H9 (cell line): ENCODE data around the gene UMOD. TPM values are rescaled to one million over a fixed set of nuclear protein-coding genes. Genes with fewer than 3 reads are reported as not detected.

Experiments
- DNase-seq: peaks from one replicate; pipeline ENCODE4 v3.0.0-alpha.2; 2017
- H2AFZ ChIP-seq: one replicate; pipeline ENCODE4 v1.6.1; 2013; ENCODE audit warnings: mild to moderate bottlenecking, low read length, control low read depth, moderate library complexity
- H2AK5ac ChIP-seq: 2 replicates; pipeline ENCODE4 v1.6.1; 2013; ENCODE audit warnings: low read length, control low read depth, mixed read lengths; ENCODE audit not compliant: insufficient read length
- H2BK120ac ChIP-seq: one replicate; pipeline ENCODE4 v1.6.1; 2013; ENCODE audit warnings: low read depth, mild to moderate bottlenecking, low read length, control low read depth, inconsistent platforms; ENCODE audit not compliant: poor library complexity, severe bottlenecking
- H2BK12ac ChIP-seq: 2 replicates; pipeline ENCODE4 v1.6.1; 2013; ENCODE audit warnings: low read length, control low read depth, mixed read lengths, low read depth; ENCODE audit not compliant: insufficient read length
- H2BK15ac ChIP-seq: 2 replicates; pipeline ENCODE4 v1.6.1; 2013; ENCODE audit warnings: low read depth, low read length, control low read depth
- H2BK20ac ChIP-seq: one replicate; pipeline ENCODE4 v1.6.1; 2013; ENCODE audit warnings: low read depth, mild to moderate bottlenecking, low read length, control low read depth, inconsistent platforms; ENCODE audit not compliant: poor library complexity, severe bottlenecking
- H2BK5ac ChIP-seq: 2 replicates; pipeline ENCODE4 v1.6.1; 2013; ENCODE audit warnings: low read length, control low read depth, mixed read lengths; ENCODE audit not compliant: insufficient read length
- H3K14ac ChIP-seq: 2 replicates; pipeline ENCODE4 v1.6.1; 2013; ENCODE audit warnings: low read length, control low read depth; ENCODE audit not compliant: insufficient read depth
- H3K18ac ChIP-seq: 2 replicates; pipeline ENCODE4 v1.6.1; 2013; ENCODE audit warnings: low read depth, mild to moderate bottlenecking, mixed read lengths, low read length, control low read depth; ENCODE audit not compliant: insufficient read length
- H3K23ac ChIP-seq: 2 replicates; pipeline ENCODE4 v1.6.1; 2013; ENCODE audit warnings: low read length, control low read depth, mixed read lengths, low read depth; ENCODE audit not compliant: insufficient read length
- H3K23me2 ChIP-seq: 2 replicates; pipeline ENCODE4 v1.6.1; 2013; ENCODE audit warnings: low read depth, mild to moderate bottlenecking, mixed read lengths, low read length, control low read depth; ENCODE audit not compliant: insufficient read length, poor library complexity, severe bottlenecking
- H3K27ac ChIP-seq: 2 replicates; pipeline ENCODE4 v1.5.1; 2013; ENCODE audit warnings: low read length, control low read depth, mixed read lengths, low read depth; ENCODE audit not compliant: insufficient read length
- H3K27me3 ChIP-seq: 2 replicates; pipeline ENCODE4 v1.6.1; 2013; ENCODE audit warnings: low read length, control low read depth, inconsistent platforms; ENCODE audit not compliant: insufficient read depth
- H3K4ac ChIP-seq: 2 replicates; pipeline ENCODE4 v1.6.1; 2013; ENCODE audit warnings: low read depth, mild to moderate bottlenecking, control low read depth, inconsistent platforms, low read length, moderate library complexity
- H3K4me1 ChIP-seq: 2 replicates; pipeline ENCODE4 v1.6.1; 2013; ENCODE audit warnings: low read length, control low read depth, inconsistent platforms; ENCODE audit not compliant: insufficient read depth
- H3K4me2 ChIP-seq: 2 replicates; pipeline ENCODE4 v1.6.1; 2013; ENCODE audit warnings: low read length, control low read depth, mixed read lengths; ENCODE audit not compliant: insufficient read length, insufficient read depth
- H3K56ac ChIP-seq: 2 replicates; pipeline ENCODE4 v1.6.1; 2013; ENCODE audit warnings: low read depth, mild to moderate bottlenecking, mixed read lengths, low read length, control low read depth; ENCODE audit not compliant: insufficient read length
- H3K79me1 ChIP-seq: 2 replicates; pipeline ENCODE4 v1.6.1; 2013; ENCODE audit warnings: low read depth, mild to moderate bottlenecking, moderate library complexity, low read length, control low read depth, inconsistent platforms; ENCODE audit not compliant: insufficient read depth, poor library complexity, severe bottlenecking
- H3K79me2 ChIP-seq: 2 replicates; pipeline ENCODE4 v1.6.1; 2013; ENCODE audit warnings: low read length, control low read depth, inconsistent platforms; ENCODE audit not compliant: insufficient read depth
- H3K9ac ChIP-seq: 2 replicates; pipeline ENCODE4 v1.6.1; 2013; ENCODE audit warnings: low read length, control low read depth, mixed read lengths; ENCODE audit not compliant: insufficient read length; ENCODE audit errors: extremely low read depth
- H3K9me3 ChIP-seq: one replicate; pipeline ENCODE4 v1.6.1; 2013; ENCODE audit warnings: low read depth, low read length, inconsistent platforms; ENCODE audit not compliant: control insufficient read depth
- H3T11ph ChIP-seq: one replicate; pipeline ENCODE4 v1.6.1; 2013; ENCODE audit warnings: mild to moderate bottlenecking, low read length, control low read depth, inconsistent platforms
- H4K20me1 ChIP-seq: one replicate; pipeline ENCODE4 v1.6.1; 2013; ENCODE audit not compliant: control insufficient read depth, insufficient read length, insufficient read depth
- H4K5ac ChIP-seq: 2 replicates; pipeline ENCODE4 v1.6.1; 2013; ENCODE audit warnings: low read depth, mild to moderate bottlenecking, mixed read lengths, low read length, control low read depth; ENCODE audit not compliant: insufficient read length
- H4K8ac ChIP-seq: replicated peaks from 2 replicates; pipeline ENCODE4 v1.6.1; 2013; ENCODE audit warnings: low read length, control low read depth, mixed read lengths, low read depth; ENCODE audit not compliant: insufficient read length
- H4K91ac ChIP-seq: 2 replicates; pipeline ENCODE4 v1.6.1; 2013; ENCODE audit warnings: low read depth, mild to moderate bottlenecking, moderate library complexity, mixed read lengths, low read length, control low read depth; ENCODE audit not compliant: insufficient read length
- H3K27ac Mint-ChIP-seq, 3 experiments: 2 replicates in 2 of 3; 3 replicates in 1 of 3; pipeline ENCODE4 v1.8.0; 2020 to 2021; ENCODE audit warnings: mixed read lengths in 3 of 3, mild to moderate bottlenecking in 1 of 3, moderate library complexity in 1 of 3
- H3K27me3 Mint-ChIP-seq: 2 replicates; pipeline ENCODE4 v1.8.0; 2021; ENCODE audit warnings: low read depth, mild to moderate bottlenecking, moderate library complexity, mixed read lengths
- H3K36me3 Mint-ChIP-seq, 3 experiments: 2 replicates in 2 of 3; 3 replicates in 1 of 3; pipeline ENCODE4 v1.8.0; 2020 to 2021; ENCODE audit warnings: low read depth in 3 of 3, mixed read lengths in 3 of 3; ENCODE audit not compliant: insufficient read depth in 1 of 3
- H3K4me1 Mint-ChIP-seq, 2 experiments: 2 replicates each; pipeline ENCODE4 v1.8.0; 2020; ENCODE audit warnings: mixed read lengths in 2 of 2
- H3K4me3 Mint-ChIP-seq, 2 experiments: 2 replicates in 1 of 2; 3 replicates in 1 of 2; pipeline ENCODE4 v1.8.0; 2020 to 2021; ENCODE audit warnings: mild to moderate bottlenecking in 2 of 2, mixed read lengths in 2 of 2, moderate library complexity in 1 of 2
- H3K9me3 Mint-ChIP-seq, 2 experiments: 2 replicates in 1 of 2; 3 replicates in 1 of 2; pipeline ENCODE4 v1.8.0; 2020; ENCODE audit warnings: mild to moderate bottlenecking in 2 of 2, mixed read lengths in 2 of 2, moderate library complexity in 1 of 2
- WGBS: extraction: QIAGEN DNeasy Blood & Tissue Kit; methylation state at CpG from one replicate; pipeline ENCODE4 v1.1.7; 2013; ENCODE audit warnings: missing lambda C conversion rate, low lambda C conversion rate, mixed read lengths; ENCODE audit not compliant: insufficient read length; ENCODE audit errors: extremely low coverage; 5-methylcytosine and 5-hydroxymethylcytosine counted together
- total RNA-seq: library from RNA; stranded (reverse); gene quantifications from 2 replicates; pipeline ENCODE4 v1.2.1, GENCODE V29; 2021
- TF ChIP-seq, protein P1 (sequence below): fragments of 200-600 bp; sonication (generic); conservative IDR thresholded peaks from 3 replicates; pipeline ENCODE4 v1.8.0; 2021; ENCODE audit warnings: antibody characterized with exemption, mild to moderate bottlenecking

UMOD gene
- total RNA-seq, 1 experiment from 2014 or later, result not detected

DNA sequence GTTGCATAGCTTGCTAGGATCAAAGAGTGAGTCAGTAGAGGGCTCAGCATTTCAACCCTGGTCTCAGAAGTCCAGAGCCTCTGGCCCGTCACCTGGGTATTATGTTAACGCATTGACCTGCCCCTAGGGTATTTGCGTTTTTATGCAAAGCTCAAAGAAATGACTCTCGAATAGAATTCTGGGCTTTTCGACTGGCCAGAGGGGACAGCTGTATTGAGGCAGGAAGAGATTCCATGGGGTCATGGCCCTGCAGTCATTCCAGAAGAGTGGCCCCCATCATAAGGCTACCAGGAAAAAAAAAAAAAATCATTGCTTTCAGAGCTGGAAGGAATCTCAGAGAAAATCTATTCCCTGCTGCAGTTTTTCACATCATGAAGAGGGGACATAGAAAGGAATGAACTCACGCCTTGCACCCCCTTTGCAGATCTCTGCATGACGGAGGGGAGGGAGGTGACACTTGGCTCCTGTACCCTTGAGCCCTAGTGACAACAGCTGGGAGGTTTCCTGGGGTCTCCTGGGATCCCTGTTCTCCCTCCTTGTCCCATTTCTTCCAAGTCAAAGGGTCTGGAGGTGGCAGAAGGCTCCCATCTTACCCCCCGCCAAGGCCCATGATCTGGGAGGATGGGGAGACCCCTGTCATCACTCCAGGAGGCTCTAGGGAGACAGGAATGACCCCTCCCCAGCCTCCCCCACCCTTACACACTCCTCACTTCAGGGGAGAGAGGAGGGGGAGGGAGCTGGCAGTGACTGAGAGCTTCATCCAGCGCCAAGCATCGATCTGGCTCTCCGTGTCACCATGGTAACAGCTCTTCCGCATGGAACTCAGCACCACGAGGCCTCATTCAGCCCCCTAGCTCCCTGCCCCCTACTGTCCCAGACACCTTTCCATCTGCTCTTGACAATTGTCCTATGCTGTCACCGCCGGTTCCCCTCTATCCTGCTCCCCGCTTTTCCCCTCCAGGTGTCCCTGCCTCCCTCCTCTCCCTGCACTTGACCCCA lies 61.0 kb downstream of the UMOD start:
- no peak overlapping the region for H3T11ph ChIP-seq
- no peak overlapping the region for H2AFZ ChIP-seq
- H3K4ac ChIP-seq, result no peak overlapping the region
- H3K4me1 ChIP-seq, result no peaks in the 10 kb centered on the region; the same call in 1 of the 2 replicates
- H4K5ac ChIP-seq, result no peak overlapping the region
- no peaks in the 10 kb centered on the region for H4K20me1 ChIP-seq
- no peak overlapping the region for H3K18ac ChIP-seq
- peak; percentile 32 for DNase-seq
- H2BK120ac ChIP-seq, result no peak overlapping the region
- H3K23ac ChIP-seq, result no peak overlapping the region
- H3K9ac ChIP-seq, result no peak overlapping the region
- H3K14ac ChIP-seq, result no peak overlapping the region
- Mint-ChIP-seq H3K27ac (peak overlapping the region in 1 of 3 experiments; percentile 88; a peak in 1 of 7 replicates), H3K4me3 (no peak overlapping the region; a peak in 2 of 5 replicates), H3K4me1 (peaks cover 23 to 33% of the 10 kb centered on the region in 2 experiments), H3K9me3 (no peaks in the 10 kb centered on the region; a peak in 1 of 5 replicates), H3K36me3 (no peaks in the 10 kb centered on the region), H3K27me3 (peaks cover 7% of the 10 kb centered on the region)
- no peak overlapping the region for H2BK5ac ChIP-seq
- no peak overlapping the region for H3K4me2 ChIP-seq
- H3K56ac ChIP-seq, result no peak overlapping the region
- no peak overlapping the region for H2AK5ac ChIP-seq
- no peaks in the 10 kb centered on the region for H3K9me3 ChIP-seq
- no peak overlapping the region for H3K27ac ChIP-seq
- H3K27me3 ChIP-seq, result no peaks in the 10 kb centered on the region
- H4K8ac ChIP-seq, result no peak overlapping the region
- TF ChIP-seq, protein P1, sequence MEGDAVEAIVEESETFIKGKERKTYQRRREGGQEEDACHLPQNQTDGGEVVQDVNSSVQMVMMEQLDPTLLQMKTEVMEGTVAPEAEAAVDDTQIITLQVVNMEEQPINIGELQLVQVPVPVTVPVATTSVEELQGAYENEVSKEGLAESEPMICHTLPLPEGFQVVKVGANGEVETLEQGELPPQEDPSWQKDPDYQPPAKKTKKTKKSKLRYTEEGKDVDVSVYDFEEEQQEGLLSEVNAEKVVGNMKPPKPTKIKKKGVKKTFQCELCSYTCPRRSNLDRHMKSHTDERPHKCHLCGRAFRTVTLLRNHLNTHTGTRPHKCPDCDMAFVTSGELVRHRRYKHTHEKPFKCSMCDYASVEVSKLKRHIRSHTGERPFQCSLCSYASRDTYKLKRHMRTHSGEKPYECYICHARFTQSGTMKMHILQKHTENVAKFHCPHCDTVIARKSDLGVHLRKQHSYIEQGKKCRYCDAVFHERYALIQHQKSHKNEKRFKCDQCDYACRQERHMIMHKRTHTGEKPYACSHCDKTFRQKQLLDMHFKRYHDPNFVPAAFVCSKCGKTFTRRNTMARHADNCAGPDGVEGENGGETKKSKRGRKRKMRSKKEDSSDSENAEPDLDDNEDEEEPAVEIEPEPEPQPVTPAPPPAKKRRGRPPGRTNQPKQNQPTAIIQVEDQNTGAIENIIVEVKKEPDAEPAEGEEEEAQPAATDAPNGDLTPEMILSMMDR, result no peak
- H2BK12ac ChIP-seq, result no peak overlapping the region
- WGBS, result no CpG with 5 or more reads among the region's 16 CpGs
- H2BK15ac ChIP-seq, result no peak overlapping the region
- no peaks in the 10 kb centered on the region for H3K23me2 ChIP-seq
- no peaks in the 10 kb centered on the region for H3K79me1 ChIP-seq
- H3K79me2 ChIP-seq, result no peaks in the 10 kb centered on the region
- H2BK20ac ChIP-seq, result no peak overlapping the region
- no peak overlapping the region for H4K91ac ChIP-seq
